Measurements from ENCODE around the gene DUS3L.

DNA sequence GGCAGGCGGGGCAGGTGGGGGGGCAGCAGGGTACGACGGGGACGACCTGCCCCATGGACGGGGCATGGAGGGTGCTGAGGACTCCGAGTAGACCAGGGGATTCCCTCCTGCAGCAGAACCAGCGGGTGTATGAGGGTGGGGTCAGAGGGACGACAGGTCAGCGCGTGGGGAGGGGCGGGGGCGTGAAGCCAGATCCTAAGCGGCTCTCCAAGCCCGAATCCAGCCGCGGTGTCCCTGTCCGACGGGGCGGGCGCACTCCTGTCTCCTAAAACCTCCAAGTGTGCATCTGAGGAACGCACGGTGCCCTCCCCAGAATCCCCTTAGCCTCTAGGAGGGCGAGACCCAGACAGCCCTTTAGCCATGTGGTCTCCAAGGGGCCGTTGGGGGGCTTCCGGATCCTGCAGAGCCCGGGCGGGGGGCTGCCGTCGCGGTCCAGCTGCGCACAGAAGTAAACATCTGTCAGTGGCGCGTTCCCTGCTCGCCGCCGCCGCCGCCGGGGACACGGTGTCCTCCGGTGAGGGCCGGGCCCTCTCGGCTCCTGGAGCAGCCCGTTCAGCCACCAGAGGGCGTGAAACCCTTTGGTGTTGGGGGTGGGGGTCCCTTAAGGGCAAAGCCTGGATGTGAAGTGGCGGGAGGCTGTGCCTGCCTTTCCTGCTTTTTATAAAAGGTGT lies 14.6 kb upstream of the DUS3L start:
- TF ChIP-seq CTCF (IDR thresholded peaks at IDR 0.05) (peak; percentile 88), ZFX (IDR thresholded peaks at IDR 0.05; ENCODE audit: borderline replicate concordance) (no peak)

Measured in 22Rv1 (cell line).